HL-60 (cell line): Measurements from ENCODE around the gene SLC5A1.

ENCODE experiments used
- POLR2AphosphoS5 ChIP-seq: IDR thresholded peaks from 2 replicates; pipeline ENCODE4 v1.6.1; 2012; ENCODE audit warnings: low read depth
- SPI1 ChIP-seq: IDR thresholded peaks from 2 replicates; pipeline ENCODE4 v1.6.1; 2012; ENCODE audit warnings: low read depth, mild to moderate bottlenecking, borderline replicate concordance
- TF ChIP-seq, protein P1 (sequence below): IDR thresholded peaks from one replicate; pipeline ENCODE4 v1.5.1; 2011; ENCODE audit warnings: low read length, control low read depth, inconsistent platforms; ENCODE audit not compliant: insufficient read depth

DNA sequence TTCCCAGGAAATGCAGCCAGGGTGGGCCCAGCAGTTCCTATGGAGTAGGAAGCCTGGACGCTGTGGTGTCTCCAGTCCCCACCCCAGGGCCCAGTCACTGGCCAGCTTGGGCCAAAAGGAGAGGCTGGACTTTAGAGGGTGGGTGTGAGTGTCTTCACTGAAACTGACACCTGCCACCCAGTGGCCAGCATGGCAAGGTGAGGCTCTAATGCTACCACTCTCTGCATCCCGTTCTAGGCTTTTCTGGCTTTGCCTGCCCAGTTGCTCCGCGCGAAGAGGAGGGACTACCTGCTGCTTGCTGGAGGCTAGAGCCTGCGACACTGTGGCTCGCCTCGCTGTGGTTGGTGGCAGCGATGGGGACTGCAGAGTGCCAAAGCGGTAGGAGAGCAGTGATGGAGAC is 80.6 kb downstream of the SLC5A1 start:
- TF ChIP-seq, protein P1, sequence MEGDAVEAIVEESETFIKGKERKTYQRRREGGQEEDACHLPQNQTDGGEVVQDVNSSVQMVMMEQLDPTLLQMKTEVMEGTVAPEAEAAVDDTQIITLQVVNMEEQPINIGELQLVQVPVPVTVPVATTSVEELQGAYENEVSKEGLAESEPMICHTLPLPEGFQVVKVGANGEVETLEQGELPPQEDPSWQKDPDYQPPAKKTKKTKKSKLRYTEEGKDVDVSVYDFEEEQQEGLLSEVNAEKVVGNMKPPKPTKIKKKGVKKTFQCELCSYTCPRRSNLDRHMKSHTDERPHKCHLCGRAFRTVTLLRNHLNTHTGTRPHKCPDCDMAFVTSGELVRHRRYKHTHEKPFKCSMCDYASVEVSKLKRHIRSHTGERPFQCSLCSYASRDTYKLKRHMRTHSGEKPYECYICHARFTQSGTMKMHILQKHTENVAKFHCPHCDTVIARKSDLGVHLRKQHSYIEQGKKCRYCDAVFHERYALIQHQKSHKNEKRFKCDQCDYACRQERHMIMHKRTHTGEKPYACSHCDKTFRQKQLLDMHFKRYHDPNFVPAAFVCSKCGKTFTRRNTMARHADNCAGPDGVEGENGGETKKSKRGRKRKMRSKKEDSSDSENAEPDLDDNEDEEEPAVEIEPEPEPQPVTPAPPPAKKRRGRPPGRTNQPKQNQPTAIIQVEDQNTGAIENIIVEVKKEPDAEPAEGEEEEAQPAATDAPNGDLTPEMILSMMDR: no peak
- TF ChIP-seq POLR2AphosphoS5: no peak
- TF ChIP-seq SPI1: no peak
